ENCODE data around the gene SEZ6. TPM values are rescaled to one million over a fixed set of nuclear protein-coding genes. Genes with fewer than 3 reads are reported as not detected.

Gene SEZ6
- total and polyA plus RNA-seq, 4 donors: not detected

- Histone ChIP-seq H3K4me1 (ENCODE audit: control insufficient read depth in 1 of 2, insufficient read depth in 2 of 2, low read length in 2 of 2) (no peaks in the 10 kb centered on the region), H3K4me3 (ENCODE audit: low read length in 2 of 2) (no peak overlapping the region), H3K27ac (ENCODE audit: low read depth in 1 of 2, low read length in 2 of 2) (no peak overlapping the region), H3K9me3 (ENCODE audit: control insufficient read depth, low read length) (no peaks in the 10 kb centered on the region), H3K36me3 (ENCODE audit: control insufficient read depth in 1 of 2, insufficient read depth in 2 of 2, low read length in 1 of 2) (no peaks in the 10 kb centered on the region), H3K27me3 (ENCODE audit: control insufficient read depth in 1 of 2, insufficient read depth in 2 of 2, low read length in 1 of 2) (no peaks in the 10 kb centered on the region)
- WGBS, 2 donors: 47 to 50% methylated on average over 7 of the region's 7 CpGs
- intact Hi-C loops (cut with DNase I): loop anchor here in 1 of 2 donors (2.0 kb wide), 1 partner anchor 145 kb away; no protein-coding TSS in a partner anchor
- DNase-seq (peak; percentile 44 to 56), ATAC-seq (ENCODE audit: low FRiP score) (no peak)
These were observed 38.4 kb downstream of the SEZ6 start for GRCh38 chr17:28967221-28968135.

- Histone ChIP-seq H3K9me3 (ENCODE audit: control insufficient read depth, low read length) (no peaks in the 10 kb centered on the region), H3K4me1 (ENCODE audit: control insufficient read depth in 1 of 2, insufficient read depth in 2 of 2, low read length in 2 of 2) (no peaks in the 10 kb centered on the region), H3K36me3 (ENCODE audit: control insufficient read depth in 1 of 2, insufficient read depth in 2 of 2, low read length in 1 of 2) (no peaks in the 10 kb centered on the region), H3K27me3 (ENCODE audit: control insufficient read depth in 1 of 2, insufficient read depth in 2 of 2, low read length in 1 of 2) (no peaks in the 10 kb centered on the region), H3K4me3 (ENCODE audit: low read length in 2 of 2) (no peak overlapping the region), H3K27ac (ENCODE audit: low read depth in 1 of 2, low read length in 2 of 2) (no peak overlapping the region)
- intact Hi-C loops (cut with DNase I): loop anchor here in 1 of 2 donors (2.0 kb wide), 1 partner anchor 151 kb away; no protein-coding TSS in a partner anchor
- ATAC-seq (ENCODE audit: low FRiP score) (no peak), DNase-seq (peak; percentile 33 to 71)
- WGBS, 2 donors: 57 to 61% methylated on average over 8 of the region's 8 CpGs
These were observed 42.0 kb downstream of the SEZ6 start for GRCh38 chr17:28963841-28964240.

GRCh38 chr17:28963055-28963611, 42.7 kb downstream of the SEZ6 start:
- Histone ChIP-seq H3K4me1 (ENCODE audit: control insufficient read depth in 1 of 2, insufficient read depth in 2 of 2, low read length in 2 of 2) (no peaks in the 10 kb centered on the region), H3K27me3 (ENCODE audit: control insufficient read depth in 1 of 2, insufficient read depth in 2 of 2, low read length in 1 of 2) (no peaks in the 10 kb centered on the region), H3K9me3 (ENCODE audit: control insufficient read depth, low read length) (no peaks in the 10 kb centered on the region), H3K4me3 (ENCODE audit: low read length in 2 of 2) (no peak overlapping the region), H3K36me3 (ENCODE audit: control insufficient read depth in 1 of 2, insufficient read depth in 2 of 2, low read length in 1 of 2) (no peaks in the 10 kb centered on the region), H3K27ac (ENCODE audit: low read depth in 1 of 2, low read length in 2 of 2) (no peak overlapping the region)
- intact Hi-C loops (cut with DNase I): loop anchor here in 1 of 2 donors (2.0 kb wide), 1 partner anchor 152 kb away; no protein-coding TSS in a partner anchor
- no peak for ATAC-seq (ENCODE audit: low FRiP score)
- peak; percentile 12 to 20 for DNase-seq
- WGBS, 2 donors: 31 to 36% methylated on average over 6 of the region's 6 CpGs

- Histone ChIP-seq H3K9me3 (ENCODE audit: control insufficient read depth, low read length) (no peaks in the 10 kb centered on the region), H3K4me3 (ENCODE audit: low read length in 2 of 2) (no peak overlapping the region), H3K4me1 (ENCODE audit: control insufficient read depth in 1 of 2, insufficient read depth in 2 of 2, low read length in 2 of 2) (no peaks in the 10 kb centered on the region), H3K27ac (ENCODE audit: low read depth in 1 of 2, low read length in 2 of 2) (no peak overlapping the region), H3K36me3 (ENCODE audit: control insufficient read depth in 1 of 2, insufficient read depth in 2 of 2, low read length in 1 of 2) (no peaks in the 10 kb centered on the region), H3K27me3 (ENCODE audit: control insufficient read depth in 1 of 2, insufficient read depth in 2 of 2, low read length in 1 of 2) (no peaks in the 10 kb centered on the region)
- no peak for ATAC-seq (ENCODE audit: low FRiP score)
- intact Hi-C loops (cut with DNase I): no loop called here
- 89 to 93% methylated on average over 7 of the region's 7 CpGs for WGBS, 2 donors
- peak; percentile 26 to 61 for DNase-seq
These were observed 44.4 kb downstream of the SEZ6 start for GRCh38 chr17:28961391-28961790.

GRCh38 chr17:28960256-28961061, 45.4 kb downstream of the SEZ6 start:
- Histone ChIP-seq H3K36me3 (ENCODE audit: control insufficient read depth in 1 of 2, insufficient read depth in 2 of 2, low read length in 1 of 2) (no peaks in the 10 kb centered on the region), H3K4me1 (ENCODE audit: control insufficient read depth in 1 of 2, insufficient read depth in 2 of 2, low read length in 2 of 2) (no peaks in the 10 kb centered on the region), H3K27ac (ENCODE audit: low read depth in 1 of 2, low read length in 2 of 2) (no peak overlapping the region), H3K9me3 (ENCODE audit: control insufficient read depth, low read length) (no peaks in the 10 kb centered on the region), H3K27me3 (ENCODE audit: control insufficient read depth in 1 of 2, insufficient read depth in 2 of 2, low read length in 1 of 2) (no peaks in the 10 kb centered on the region), H3K4me3 (ENCODE audit: low read length in 2 of 2) (no peak overlapping the region)
- intact Hi-C loops (cut with DNase I): no loop called here
- ATAC-seq (ENCODE audit: low FRiP score) (peak; percentile 5), DNase-seq (peak; percentile 40 to 50)
- WGBS, 2 donors: 94% methylated on average over 17 to 18 of the region's 18 CpGs

GRCh38 chr17:28959471-28959871, 46.4 kb downstream of the SEZ6 start:
- no peaks in the 10 kb centered on the region for H3K27me3 ChIP-seq (ENCODE audit: control insufficient read depth in 1 of 2, insufficient read depth in 2 of 2, low read length in 1 of 2)
- WGBS, 2 donors: 84 to 86% methylated on average over 9 of the region's 9 CpGs
- intact Hi-C loops (cut with DNase I): loop anchor here in 1 of 2 donors (10.0 kb wide), 1 partner anchor 625 kb away; the partner anchor contains the start of genes IFT20 and TNFAIP1
- H3K4me3 ChIP-seq (ENCODE audit: low read length in 2 of 2): no peak overlapping the region
- no peaks in the 10 kb centered on the region for H3K4me1 ChIP-seq (ENCODE audit: control insufficient read depth in 1 of 2, insufficient read depth in 2 of 2, low read length in 2 of 2)
- H3K9me3 ChIP-seq (ENCODE audit: control insufficient read depth, low read length): no peaks in the 10 kb centered on the region
- no peak overlapping the region for H3K27ac ChIP-seq (ENCODE audit: low read depth in 1 of 2, low read length in 2 of 2)
- DNase-seq (peak; percentile 46 to 70), ATAC-seq (ENCODE audit: low FRiP score) (no peak)
- H3K36me3 ChIP-seq (ENCODE audit: control insufficient read depth in 1 of 2, insufficient read depth in 2 of 2, low read length in 1 of 2): no peaks in the 10 kb centered on the region

- intact Hi-C loops (cut with DNase I): loop anchor here in 1 of 2 donors (10.0 kb wide), 1 partner anchor 624 kb away; the partner anchor contains the start of genes IFT20 and TNFAIP1
- no peaks in the 10 kb centered on the region for H3K36me3 ChIP-seq (ENCODE audit: control insufficient read depth in 1 of 2, insufficient read depth in 2 of 2, low read length in 1 of 2)
- DNase-seq (peak in 1 of 2 donors; percentile 73), ATAC-seq (ENCODE audit: low FRiP score) (peak; percentile 40)
- no peaks in the 10 kb centered on the region for H3K4me1 ChIP-seq (ENCODE audit: control insufficient read depth in 1 of 2, insufficient read depth in 2 of 2, low read length in 2 of 2)
- H3K9me3 ChIP-seq (ENCODE audit: control insufficient read depth, low read length): no peaks in the 10 kb centered on the region
- H3K27ac ChIP-seq (ENCODE audit: low read depth in 1 of 2, low read length in 2 of 2): no peak overlapping the region
- no peak overlapping the region for H3K4me3 ChIP-seq (ENCODE audit: low read length in 2 of 2)
- WGBS, 2 donors: 91 to 94% methylated on average over 18 of the region's 18 CpGs
- H3K27me3 ChIP-seq (ENCODE audit: control insufficient read depth in 1 of 2, insufficient read depth in 2 of 2, low read length in 1 of 2): no peaks in the 10 kb centered on the region
These were observed 46.9 kb downstream of the SEZ6 start for GRCh38 chr17:28958820-28959455.

GRCh38 chr17:28957992-28958355, 47.9 kb downstream of the SEZ6 start:
- WGBS, 2 donors: 92% methylated on average over 7 of the region's 7 CpGs
- intact Hi-C loops (cut with DNase I): loop anchor here in 1 of 2 donors (10.0 kb wide), 1 partner anchor 623 kb away; the partner anchor contains the start of genes IFT20 and TNFAIP1
- H3K4me3 ChIP-seq (ENCODE audit: low read length in 2 of 2): no peak overlapping the region

More at GRCh38 chr17:28957992-28958355, 47.9 kb downstream of the SEZ6 start:
- H3K4me1 ChIP-seq (ENCODE audit: control insufficient read depth in 1 of 2, insufficient read depth in 2 of 2, low read length in 2 of 2): no peaks in the 10 kb centered on the region
- H3K27ac ChIP-seq (ENCODE audit: low read depth in 1 of 2, low read length in 2 of 2): no peak overlapping the region
- H3K27me3 ChIP-seq (ENCODE audit: control insufficient read depth in 1 of 2, insufficient read depth in 2 of 2, low read length in 1 of 2): no peaks in the 10 kb centered on the region
- H3K36me3 ChIP-seq (ENCODE audit: control insufficient read depth in 1 of 2, insufficient read depth in 2 of 2, low read length in 1 of 2): no peaks in the 10 kb centered on the region
- DNase-seq: peak in 1 of 2 donors; percentile 46
- no peak for ATAC-seq (ENCODE audit: low FRiP score)
- H3K9me3 ChIP-seq (ENCODE audit: control insufficient read depth, low read length): no peaks in the 10 kb centered on the region
